Measurements from ENCODE around the gene NRP1.
"Not testable (repeated sequence)": the region's sequence is repeated elsewhere in the genome, so short reads cannot be mapped to it uniquely, and the experiment has no call there.

Gene NRP1

DNA sequence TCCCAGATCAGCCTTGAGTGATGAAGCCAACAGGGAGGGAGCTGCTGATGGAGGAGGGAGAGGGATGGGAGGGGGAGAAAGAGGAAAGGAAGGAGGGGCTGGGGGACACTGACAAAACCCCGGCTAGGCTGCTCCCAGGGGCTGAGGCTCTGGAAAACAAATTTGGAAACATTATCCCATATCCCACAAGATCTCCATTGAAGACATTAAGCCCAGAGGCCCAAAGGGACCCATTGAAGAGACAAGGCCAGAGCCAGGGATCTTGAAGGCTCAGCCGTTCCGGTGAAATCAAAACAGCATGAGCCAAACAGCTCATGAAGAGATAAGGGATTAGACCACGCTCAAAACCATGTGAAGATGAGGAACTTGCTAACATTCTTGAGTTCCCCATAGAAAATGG, 192.2 kb downstream of the NRP1 start:
- DNase-seq: no peak

DNA sequence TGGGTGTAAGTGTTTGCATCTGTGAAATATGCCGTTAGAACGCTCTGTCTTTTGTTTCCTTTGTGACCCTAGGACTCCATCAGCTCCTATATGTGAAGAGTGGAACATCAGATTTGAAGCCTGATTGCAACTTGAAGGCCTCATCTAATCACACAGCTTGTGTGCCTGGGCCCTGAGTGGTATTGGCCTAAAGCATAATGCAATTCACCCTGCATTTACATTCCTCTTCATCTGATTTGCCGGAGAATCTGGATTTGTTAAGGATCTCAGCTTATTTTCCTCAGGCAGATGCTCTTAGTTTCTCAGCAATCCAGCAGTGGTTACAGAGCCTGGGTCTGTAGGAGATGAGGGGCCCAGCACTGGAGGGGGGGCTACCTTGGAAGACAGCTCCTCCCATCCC, 193.2 kb downstream of the NRP1 start:
- DNase-seq: no peak

- no peak for DNase-seq
Observed at GRCh38 chr10:33139181-33139646, 195.3 kb downstream of the NRP1 start.

- DNase-seq: not testable (repeated sequence)
Observed at GRCh38 chr10:33138686-33139085, 195.8 kb downstream of the NRP1 start.

DNA sequence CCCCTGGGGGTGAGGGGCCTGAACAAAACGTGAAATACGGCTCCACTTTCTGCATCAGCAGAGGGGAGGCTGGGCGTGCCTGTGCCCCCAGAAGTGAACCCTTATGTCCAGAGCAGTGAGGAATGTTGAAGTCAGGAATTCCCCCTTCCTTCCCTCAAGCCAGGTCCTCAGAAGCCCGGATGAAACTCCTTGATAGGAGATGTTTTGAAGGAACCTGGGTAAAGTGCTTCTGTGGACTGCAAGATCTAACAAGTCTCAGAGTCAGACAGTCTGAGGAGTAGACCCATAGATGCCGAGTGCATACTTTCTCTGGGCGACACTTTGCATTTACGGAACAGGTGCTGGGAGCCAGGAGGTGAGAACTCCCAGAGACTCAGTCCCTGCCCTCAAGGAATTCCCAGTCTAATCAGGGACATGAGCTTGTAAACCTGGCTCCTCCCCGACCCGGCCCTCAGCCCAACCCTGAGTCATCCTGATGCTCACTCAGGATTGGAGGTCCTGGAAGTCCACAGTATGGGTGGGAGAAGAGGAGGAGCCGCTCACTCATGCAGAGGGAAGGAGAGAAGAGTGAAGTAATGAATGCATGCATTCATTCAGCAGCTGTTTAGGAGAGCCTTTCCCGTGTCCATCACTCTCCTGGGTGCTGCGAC, 197.0 kb downstream of the NRP1 start:
- DNase-seq: no peak

DNA sequence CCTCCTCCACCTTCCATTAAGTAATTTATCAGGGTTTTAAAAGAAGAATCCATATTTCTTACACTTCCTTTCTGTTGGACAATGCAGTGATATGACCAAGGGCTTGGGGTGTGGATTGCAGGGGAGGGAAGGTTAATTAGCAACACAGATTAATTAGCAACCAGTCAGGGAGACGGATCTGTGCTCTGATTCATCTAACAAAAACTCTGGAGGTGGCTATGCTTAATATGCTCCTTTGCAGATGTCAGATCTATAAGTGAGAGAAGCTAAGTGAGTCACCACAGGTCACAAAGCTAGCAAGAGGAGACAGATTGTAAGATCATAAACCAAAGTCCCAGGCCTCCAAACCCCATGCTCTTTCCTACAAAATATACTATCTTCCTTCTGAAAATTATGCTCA, 197.7 kb downstream of the NRP1 start:
- DNase-seq: no peak

- DNase-seq: no peak
Observed at GRCh38 chr10:33136271-33136670, 198.2 kb downstream of the NRP1 start.

- peak; percentile 79 for DNase-seq
Observed at GRCh38 chr10:33134011-33134751, 200.3 kb downstream of the NRP1 start.

- DNase-seq: no peak
Observed at GRCh38 chr10:33133557-33133956, 200.9 kb downstream of the NRP1 start.

DNA sequence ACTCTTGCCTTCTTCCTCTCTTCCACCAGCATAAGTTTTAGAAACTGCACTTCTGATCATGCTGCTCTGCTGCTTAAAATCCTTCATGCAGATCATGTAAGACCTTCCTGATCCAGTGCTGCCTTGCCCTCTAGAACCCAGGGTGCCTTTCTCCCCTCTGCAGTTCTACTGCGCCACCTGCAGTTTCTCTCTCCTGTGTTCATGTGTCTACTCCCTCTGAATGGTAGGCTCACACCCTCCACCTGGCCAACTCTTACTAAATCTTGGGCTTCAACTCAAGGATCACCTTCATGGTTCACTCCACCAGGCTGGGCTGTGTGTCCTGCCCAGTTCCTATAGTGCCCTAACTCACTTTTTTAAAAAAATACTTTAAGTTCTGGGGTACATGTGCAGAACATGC, 201.8 kb downstream of the NRP1 start:
- no peak for DNase-seq

DNA sequence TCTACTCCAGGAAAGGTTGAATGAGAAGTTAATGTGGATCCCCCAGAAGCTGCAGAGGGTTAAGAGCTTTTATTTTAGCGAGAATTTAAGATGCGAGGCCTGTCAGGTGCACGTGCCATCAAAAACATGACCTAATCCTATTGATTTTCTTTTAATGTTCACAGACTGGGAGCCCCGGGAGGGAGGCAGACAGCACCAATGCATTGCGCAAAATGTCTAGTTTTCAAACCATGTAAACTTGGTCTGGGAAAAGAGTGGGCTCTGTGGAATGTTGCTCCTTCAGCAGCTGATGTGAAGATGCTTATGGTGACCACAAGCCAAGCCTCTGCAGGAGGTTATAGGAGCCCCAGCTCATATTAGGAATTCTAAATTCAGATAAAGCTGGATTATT, 204.5 kb downstream of the NRP1 start:
- no peak for DNase-seq

DNA sequence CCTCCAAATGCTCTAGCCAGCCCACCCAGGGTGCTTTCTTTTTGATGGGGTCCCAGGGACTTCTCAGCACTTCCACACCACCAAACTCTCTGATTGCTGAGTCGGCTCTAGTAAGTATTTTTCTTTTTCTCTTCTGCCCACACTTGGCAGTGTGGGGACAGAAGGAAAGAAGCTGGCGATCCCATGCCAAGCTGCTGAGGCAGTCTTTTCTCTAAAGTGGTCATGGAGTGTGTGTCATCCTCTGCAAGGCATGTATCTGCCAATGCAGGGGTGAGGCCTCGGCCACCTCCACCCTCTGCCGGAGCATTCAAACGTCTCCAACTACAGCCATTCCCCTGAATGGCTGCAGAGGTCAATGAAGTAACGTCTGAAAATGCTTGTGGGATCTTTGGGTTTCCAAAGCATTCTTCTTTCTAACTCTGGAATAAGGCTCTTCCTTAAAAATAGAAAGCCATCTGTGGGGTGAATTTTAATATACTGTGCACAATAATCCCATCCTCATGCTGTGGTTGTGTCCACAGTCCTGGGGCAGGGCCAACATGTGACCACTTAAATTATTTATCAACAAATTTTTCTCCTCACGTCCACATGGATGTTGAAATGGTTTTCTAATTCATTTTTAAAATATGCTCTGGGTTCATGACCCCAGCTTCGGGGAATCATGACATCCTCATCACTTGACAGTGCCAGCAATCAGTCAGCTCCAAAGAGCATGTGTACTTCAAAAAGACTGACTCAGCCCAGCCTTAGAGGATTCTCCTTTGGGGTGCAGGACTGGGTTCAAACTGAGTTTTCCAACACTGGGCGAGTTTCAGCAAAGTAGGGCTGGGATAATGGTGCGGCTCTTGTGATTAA, 205.1 kb downstream of the NRP1 start:
- no peak for DNase-seq

GRCh38 chr10:33127622-33128021, 206.8 kb downstream of the NRP1 start:
- DNase-seq: no peak
